HS-5 (cell line): ENCODE measurements around the gene GSG1L.

Experiments used
- DNase-seq: peaks from one replicate; pipeline ENCODE4 v3.0.0-alpha.2; 2012; ENCODE audit warnings: low read depth

The GSG1L gene

DNA sequence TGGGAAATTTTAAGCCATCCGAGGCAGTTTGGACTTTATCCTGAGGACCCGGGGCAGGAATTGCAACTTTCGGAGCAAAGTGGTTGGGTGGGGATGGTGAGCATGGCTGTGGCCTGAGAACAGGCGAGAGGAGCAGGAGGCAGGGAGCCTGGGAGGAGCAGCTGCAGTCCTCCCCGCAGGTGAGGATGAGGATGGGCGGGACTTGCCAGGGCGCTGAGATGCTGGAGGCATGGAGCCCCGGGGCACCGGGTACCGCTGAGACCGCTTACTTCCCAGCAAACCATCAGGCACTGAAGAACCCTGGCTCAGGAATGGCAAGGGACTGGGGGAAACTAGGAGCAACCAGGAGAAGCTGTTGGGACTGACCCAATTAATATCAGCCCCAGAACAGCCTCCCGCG, 210.8 kb downstream of the GSG1L start:
- DNase-seq: no peak

DNA sequence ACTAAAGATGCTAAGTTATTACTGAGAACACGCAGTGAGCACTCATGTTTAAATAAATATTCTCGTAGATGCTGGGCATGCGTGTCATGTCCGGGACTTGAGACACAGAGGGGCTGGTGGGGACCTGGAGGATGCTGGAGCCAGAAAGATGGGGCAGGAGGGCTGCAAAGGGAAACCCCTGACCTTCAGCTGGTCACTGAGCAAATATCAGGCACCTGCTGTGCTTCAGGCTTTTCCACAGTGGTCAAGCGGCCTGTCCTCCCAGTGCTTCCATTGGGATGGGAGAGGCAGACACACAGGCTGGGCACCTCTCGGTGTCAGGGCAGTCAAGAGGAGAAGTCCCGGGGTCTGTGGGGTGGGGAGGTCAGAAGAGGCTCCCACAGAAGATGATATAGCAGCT, 211.4 kb downstream of the GSG1L start:
- DNase-seq: no peak

DNA sequence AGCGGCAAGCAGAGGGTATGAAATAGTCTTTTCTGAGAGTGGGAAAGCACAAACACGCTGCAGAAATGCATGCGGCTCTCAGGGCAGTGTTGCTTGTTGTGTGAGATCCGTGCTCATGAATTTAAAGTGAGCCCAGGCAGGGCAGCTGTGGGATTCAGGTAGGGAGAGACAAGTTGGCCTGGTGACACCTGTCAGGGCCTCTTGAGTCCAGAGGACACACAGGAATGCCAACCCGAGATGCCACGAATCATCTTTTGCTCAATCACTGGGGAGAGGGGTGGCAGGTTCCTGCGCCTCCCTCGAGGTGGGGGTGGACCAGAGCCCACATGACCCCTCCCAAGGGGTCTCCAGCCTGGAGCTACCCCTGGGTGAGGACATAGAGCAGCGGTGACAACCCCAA, 211.9 kb downstream of the GSG1L start:
- DNase-seq: no peak

DNA sequence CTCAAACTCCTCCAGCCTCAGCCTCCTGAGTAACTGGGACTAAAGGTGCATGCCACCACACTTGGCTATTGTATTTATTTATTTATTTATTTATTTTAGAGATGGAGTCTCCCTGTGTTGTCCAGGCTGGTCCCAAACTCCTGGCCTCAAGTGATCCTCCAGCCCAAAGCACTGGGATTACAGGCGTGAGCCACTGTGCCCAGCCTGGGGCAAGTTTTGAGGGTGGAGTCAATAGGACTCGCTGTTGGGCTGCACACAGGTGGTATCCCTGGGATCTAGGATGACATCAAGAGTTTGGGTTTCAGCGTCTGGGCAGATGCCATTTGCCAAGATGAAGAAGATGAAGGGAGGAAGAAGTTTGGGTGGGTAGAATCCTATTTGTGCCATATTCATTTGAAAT, 213.9 kb downstream of the GSG1L start:
- no peak for DNase-seq

DNA sequence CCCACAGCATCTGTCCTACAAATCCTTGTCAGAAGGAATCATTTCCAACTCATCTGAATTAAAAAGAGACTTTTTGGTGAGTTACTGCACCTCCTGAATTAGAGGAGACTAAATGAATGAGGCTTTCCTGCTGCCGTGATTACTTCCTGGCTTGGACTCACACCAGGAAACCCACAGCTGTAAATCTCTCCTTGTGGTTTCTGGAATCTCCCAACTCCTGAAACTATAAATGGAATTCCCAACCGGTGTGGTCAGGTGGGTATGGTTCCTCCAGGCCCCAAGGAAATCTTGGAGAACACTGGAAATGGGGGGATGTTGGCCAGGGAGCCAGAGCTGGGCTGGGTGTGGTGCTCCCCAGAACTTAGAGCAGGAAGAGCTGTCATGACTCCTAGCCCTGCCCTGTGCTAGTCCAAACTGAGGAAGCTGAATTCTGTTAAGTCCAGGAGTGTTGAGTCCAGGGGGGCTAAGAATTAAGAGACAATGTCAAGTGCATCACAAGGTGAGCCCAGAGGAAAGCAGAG, 216.4 kb downstream of the GSG1L start:
- no peak for DNase-seq

DNA sequence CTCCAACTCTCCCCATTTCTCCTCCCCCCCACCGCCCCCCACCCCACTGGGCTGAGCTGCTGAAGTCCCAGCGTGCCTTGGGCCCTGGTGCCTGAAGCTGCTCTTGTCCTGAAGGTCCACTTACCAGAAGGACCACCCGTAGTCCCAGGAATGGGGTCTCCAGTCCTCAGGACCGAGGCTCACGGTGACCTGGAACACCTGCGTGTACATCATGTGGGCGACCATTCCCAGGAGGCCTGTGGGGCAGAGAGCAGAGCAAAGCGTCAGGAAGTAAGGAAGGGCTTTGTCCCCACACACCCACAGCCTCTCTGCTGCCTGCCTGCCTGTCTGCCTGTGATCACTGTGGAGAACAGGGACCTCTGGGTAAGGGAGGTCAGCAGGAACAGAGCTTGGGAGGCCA, 218.7 kb downstream of the GSG1L start:
- DNase-seq: no peak

DNA sequence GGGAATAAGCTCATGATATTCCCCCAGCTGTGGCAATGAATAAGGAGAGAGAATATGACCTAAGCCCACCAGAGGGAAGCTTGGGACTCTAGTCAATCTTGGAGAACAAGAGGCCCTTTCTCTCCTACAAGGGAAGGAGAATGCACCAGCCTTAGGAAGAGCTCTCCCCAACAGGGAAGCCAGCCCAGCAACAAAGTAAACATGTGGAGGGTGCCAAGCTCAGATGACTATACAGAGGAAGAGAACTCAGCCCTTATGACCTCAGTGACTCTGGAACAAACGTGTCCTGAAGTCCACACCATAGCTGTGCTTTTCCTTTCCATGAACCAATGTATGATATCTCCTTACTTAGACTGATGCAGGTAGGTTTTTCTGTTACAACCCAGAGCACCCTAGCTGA, 219.7 kb downstream of the GSG1L start:
- DNase-seq: no peak

DNA sequence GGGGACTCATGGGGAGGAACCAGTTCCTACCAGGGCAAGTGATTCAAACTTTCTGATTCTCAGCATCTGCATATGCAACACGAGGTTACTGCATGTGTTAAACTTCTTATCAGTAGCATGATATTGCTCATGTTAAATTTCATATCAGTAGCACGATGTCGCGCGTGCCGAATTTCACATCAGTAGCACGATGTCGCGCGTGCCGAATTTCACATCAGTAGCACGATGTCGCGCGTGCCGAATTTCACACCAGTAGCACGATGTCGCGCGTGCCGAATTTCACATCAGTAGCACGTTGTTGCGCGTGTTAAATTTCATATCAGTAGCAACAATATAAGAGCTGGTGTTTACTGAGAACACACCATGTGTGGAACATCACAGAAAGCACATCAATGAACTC, 221.6 kb downstream of the GSG1L start:
- no peak for DNase-seq

DNA sequence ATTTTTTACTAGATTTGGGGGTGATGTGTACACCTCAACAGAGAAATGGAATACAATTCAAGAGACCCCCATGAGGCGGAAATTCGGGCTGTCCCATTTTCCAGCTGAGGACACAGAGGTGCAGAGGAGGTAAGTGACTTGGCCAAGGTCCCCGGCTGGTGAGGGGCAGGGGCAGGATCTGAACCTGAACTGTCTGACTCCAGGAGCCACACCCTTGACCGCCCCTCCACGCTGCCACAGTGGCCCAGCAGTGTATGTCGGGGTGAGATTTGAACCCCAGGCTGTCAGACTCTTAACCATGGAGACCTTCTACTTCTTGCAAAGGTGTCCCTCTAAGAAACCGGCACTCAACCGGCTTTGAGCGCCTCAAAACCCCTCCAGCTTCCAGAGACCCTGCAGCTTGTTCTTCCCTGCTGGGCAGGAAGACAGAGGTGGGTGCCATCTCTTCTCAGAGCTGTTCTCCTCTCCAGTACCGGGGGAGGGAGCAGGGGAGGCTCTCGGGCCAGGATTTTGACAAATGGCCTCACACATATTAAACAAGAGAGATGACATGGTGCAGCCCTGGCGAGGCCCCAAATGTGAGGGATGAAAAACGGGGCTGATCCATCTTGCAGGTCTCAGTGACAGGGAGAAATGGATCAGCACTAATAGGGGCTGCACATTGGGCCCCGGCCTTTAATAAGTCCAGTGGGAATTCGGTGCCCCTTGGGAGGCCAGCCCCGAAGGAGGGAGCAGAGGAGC, 222.3 kb downstream of the GSG1L start:
- DNase-seq: no peak

DNA sequence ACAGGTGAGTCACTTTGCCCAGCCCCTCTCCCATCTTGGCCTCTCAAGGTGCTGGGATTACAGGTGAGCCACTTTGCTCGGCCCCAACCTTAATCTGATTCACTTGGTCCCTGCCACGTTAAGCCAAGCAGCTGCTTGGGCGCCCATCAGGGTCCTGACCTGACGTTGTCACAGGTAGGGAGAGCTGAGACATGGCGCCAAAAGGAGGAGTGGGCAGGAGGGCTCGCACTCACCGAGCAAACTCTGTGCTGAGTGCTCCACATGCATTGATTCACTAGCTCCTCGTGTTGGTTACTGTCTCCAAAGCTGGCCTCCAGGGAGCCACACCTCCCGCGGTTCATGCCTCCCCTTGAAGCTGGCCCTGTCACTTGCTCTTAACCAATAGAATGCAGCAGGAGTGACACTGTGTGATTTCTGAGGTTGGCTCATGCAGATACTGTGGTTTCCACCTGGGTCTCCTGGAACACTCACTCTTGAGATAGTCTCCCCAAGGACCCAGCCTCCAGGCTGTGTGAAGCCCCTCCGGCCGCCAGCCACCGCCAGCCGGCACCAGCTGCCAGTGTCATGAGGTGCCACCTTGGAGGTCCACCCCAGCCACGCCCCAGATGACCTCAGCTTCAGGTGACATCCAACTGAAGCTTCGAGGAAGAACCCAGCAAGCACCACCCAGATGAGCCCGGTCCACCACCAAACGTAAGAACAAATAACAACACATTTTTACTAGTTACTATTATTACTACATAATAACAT, 223.0 kb downstream of the GSG1L start:
- DNase-seq: no peak

DNA sequence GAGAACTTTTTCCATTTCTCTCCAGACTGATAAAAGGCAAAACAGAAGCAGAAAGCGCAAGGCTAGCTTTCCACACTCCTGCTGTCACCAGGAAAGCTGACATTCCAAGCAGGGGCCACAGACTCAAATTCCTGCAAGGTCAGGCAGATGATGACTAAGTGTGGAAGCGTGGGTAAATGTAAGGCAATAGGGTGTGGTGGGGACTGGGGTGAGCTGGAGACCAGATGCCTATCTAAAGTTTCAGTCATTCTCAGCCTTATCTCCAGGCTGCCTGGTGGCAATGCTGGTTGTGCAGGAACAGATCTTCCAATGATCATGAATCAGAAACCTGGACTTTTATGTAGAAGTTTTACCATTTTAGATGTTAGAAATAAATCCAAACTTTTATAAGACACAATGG, 224.1 kb downstream of the GSG1L start:
- no peak for DNase-seq

DNA sequence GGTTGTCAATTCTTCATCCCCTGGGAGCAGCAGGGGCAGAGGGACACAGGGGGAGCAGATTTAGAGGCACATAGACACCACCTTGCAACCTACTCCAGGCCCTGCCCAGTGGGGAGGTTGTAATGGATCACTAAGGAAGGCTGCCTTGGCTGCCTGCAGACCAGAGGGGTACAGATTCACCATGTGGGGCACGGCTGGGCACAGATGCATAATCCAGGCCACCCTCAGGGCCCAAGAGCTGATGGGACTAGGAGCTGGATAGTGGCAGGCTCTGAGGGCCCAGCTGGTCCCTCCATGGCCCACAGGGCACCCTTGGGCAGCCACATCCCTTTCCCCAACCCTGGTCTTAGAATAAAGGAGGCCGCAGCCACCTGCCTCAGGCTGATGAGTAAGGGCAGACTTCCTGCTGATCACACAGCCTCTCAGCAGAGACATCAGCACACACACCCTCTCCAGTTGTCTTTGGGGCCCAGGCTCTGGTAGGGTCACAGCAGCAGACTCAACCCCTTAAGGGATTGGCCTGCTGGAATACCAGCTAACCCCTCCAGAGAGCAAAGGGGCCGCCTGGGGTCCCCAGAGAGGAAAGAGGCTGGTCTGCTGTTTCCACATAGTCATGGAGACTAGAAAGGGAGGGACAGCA, 224.9 kb downstream of the GSG1L start:
- no peak for DNase-seq

DNA sequence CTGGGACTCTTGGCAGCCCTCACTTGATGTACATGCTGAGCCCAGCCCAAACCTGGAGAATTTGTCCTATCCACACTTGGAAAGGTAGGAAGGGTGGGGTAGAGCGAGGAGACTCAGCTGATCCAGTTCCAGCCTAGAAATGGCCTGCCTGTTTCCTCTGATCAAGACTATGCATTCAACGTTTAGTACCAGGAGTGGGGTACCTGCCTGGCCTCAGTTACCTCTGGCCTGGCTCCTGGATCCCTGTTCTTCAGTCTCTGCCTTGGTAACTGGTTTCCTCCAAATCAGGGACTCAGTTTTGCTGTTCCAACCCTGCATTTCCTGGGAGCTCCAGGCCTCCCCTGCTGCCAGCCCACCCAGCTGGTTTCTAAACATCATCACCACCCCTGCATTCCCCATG, 233.5 kb downstream of the GSG1L start:
- DNase-seq: no peak

DNA sequence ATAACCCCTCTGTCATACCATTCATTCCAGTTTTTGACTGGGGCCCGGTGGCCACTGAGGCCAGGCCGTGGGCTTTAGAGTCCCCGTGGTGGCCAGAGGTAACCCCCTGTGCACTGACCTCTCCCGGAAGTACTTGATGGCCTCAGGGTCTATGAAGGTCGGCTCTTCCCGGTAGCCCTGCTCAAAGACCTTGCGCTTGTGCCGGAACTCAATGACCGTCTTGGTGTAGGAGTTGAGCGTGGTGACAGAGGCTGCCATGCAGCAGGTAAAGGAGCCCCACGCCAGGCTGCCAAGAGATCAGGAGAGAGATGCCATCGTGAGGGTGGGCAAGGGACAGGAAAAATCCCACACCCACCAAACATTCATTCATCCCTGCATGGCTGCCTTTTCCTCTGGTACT, 234.8 kb downstream of the GSG1L start:
- DNase-seq: no peak

DNA sequence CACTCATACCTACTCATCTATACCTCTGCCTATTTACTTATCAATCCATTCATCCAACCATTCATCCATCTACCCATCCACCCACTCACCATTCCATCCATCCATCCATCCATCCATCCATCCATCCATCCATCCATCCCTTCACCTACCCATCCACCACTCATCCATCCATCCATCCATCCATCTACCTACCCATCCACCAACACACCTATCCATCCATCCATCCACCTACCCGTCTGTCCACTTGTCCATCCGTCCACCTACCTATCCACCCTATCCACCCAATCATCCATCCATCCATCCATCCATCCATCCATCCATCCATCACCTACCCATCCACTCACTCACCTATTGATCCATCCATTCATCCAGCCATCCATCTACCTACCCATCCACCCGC, 235.7 kb downstream of the GSG1L start:
- DNase-seq: no peak

DNA sequence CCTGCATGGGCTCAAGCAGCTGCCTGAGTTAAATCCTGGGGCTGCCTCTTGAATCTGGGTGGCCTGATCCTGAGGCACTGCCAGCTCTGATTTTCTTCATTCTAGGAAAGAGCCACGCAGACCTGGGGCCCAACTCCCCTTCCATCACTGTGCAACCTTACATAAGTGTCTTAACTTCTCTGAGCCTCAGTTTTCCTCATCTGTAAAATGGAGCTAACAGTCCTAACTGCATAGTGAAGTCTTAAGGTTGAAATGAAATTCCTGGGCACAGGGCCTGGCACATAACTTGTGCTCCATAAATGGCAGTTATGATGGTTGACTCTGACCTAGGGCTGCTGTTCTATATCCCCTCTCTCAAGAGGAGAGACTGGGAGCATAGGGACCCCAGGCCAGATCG, 236.6 kb downstream of the GSG1L start:
- DNase-seq: no peak

DNA sequence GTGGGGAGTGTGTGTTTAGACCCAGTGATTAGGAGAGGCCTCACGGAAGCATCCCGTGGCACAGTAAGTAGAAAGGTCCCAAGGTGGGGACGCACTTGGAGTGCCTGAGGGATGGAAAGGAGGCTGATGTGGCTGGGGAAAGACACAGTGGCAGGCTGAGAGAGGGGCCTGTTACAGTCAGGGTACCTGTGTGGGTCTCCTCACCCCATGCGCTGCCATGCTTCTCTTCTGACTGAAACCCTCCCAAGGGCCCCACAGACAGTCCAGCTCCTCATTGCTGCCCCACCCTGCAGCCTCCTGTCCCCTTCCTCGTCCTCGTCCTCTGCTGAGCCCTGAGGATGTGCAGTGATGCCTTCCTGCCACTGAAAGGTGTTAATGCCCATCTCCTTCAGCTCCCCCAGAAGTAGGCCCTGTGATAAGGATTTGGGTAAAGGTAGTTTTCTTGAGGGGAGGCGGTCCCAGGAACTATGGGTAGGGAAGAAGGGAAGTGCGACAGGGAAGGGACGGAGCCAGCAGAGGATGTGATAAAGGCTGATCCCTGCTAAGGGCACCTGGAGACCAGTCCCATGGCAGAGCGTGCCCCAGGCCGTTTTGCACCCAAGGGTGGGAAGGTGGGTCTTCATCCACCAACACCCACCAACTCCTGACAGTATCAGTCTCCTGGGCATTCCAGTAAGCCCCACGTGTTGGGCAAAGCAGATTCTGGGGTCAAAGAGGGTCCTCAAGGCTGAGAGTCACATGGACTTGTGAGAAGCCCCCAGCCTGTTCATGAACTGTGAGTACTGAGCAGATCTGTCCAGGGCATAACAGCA, 237.2 kb downstream of the GSG1L start:
- DNase-seq: no peak

DNA sequence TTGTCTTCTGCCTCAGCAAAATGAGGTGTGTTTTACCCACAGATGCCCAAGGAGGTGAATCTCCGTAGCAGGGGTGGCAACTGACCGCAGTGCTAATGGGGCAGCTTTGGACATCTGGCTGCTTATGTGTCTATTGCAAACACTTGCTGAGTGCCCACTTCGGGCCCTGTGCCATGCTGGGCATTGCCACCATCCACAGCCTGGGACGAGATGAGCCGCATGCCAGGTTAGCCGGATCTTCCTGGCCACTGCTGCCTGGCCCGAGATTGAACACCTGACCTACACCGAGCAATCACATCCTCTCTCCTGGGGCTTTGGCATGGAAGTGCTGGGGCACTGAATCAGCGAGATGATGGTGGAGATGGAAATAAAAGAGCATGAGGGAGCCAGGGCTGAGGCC, 238.7 kb downstream of the GSG1L start:
- no peak for DNase-seq

DNA sequence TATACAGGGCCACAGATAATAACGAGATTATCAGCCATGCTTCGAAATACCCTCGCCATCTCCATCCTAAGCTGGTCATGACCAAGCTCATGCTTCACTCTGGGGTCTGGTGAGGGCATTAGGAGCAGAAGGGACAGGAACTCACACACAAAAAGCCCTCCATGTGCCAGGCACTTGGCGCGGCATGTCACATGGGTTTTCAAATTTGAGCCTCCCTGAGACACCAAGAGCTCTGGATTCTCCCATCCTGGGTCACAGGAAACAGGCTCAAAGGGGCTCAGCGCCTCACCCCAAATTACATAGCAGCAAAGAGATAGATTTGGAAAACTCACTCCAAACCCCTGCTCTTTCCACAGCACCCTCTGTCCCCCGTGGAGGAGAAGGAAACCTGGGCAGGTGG, 239.5 kb downstream of the GSG1L start:
- no peak for DNase-seq

DNA sequence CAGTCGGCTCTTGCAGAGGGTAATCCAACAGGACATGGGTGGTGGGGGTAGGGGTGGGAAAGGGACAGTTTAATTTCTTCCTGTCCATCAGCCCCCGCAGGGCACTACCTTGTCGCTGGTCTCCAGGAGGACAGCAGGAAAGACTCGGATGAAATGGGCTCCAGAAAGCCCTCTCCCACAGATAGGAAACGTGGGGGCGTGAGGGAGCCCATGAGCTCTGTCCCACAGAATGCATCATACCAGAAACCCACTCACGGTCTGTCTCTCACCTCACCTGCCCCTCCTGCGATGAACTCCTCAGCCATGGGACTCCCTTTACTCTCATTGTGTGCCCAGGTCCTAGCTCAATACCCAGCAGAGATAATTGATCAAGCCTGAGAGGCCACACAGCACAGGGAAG, 240.1 kb downstream of the GSG1L start:
- DNase-seq: no peak

DNA sequence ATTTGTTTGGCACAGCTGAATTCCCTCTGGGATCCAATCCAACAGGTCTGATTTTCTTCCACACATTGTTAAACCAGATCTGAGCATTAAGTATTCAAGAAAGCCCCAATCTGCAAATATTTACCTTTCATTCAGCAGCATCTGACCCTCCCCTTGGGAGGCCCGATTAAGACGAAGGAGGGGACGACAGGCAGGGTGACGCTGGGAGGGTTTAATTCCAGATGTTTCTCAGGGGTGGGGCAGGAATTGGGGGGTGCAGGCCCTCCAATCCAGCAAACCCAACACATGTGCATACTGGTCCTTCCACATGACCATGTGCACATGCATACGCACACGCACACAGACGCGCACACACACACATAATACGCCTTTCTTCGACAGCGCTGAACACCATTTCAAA, 240.5 kb downstream of the GSG1L start:
- DNase-seq: no peak

DNA sequence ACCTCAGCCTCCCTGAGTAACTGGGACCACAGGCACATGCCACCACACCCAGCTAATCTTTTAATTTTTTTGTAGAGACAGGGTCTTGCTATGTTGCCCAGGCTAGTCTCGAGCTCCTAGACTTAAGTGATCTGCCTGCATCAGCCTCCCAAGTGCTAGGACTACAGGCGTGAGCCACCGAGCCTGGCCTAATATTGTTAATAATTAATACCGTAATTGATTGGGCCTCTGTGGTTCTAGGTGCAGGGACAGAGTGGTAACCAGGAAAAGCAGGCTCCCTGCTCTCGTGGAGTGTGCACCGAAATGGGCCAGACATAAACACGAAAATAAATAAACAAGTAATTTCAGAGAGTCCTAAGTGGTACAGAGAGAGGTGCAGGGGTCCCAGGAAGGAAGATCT, 241.0 kb downstream of the GSG1L start:
- no peak for DNase-seq
